ENCODE results near the gene LTBP2.

LTBP2 gene

DNA sequence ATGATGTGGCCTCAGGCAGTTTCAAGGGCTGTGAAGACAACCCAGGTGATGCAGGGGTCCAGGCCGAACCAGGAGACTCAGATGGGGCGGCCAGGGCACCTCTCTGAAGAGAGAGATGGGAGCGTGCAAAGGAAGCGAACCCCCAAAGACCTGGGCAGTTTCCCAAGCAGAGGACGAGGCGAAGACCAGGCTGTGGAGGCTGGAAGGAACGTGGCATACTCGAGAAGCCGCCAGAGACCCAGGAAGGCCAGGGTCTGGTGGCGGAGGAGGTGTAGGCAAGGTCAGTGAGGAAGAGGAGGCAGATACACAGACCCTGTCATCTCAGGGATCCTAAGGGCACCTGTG is 24.7 kb downstream of the LTBP2 start:
- DNase-seq = no peak

DNA sequence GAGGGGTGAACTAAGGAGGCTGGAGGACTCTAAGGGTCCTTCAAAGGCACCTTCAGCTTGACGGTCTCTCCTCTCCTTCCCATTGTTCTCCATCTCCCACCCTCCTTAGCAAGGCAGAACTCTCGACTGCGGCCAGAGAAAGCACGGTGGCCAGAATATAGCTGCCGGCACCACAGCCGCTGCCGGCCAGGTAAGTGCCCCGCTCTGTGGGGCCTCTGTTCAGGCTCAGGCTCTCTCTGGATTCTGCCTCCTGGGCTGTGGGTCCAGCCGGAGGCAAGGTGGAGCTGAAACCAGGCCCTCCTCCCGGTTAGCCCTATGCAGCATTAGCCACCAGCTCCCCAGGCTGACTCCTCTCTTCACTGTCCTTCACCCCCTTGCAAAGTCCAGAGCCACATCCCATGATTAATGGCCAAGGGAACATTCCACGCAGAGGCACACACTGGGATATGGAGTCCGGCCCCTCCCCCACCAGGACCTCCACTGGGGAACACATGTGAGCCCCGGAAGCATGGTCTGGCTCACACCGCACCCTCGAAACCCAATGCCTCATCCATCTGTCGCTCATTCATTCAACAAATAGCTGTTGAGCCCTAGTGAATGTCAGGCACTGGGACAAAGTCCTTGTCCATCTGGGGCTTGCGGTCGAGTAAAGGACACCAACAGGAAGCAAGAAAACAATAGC is 25.2 kb downstream of the LTBP2 start:
- no peak for DNase-seq

DNA sequence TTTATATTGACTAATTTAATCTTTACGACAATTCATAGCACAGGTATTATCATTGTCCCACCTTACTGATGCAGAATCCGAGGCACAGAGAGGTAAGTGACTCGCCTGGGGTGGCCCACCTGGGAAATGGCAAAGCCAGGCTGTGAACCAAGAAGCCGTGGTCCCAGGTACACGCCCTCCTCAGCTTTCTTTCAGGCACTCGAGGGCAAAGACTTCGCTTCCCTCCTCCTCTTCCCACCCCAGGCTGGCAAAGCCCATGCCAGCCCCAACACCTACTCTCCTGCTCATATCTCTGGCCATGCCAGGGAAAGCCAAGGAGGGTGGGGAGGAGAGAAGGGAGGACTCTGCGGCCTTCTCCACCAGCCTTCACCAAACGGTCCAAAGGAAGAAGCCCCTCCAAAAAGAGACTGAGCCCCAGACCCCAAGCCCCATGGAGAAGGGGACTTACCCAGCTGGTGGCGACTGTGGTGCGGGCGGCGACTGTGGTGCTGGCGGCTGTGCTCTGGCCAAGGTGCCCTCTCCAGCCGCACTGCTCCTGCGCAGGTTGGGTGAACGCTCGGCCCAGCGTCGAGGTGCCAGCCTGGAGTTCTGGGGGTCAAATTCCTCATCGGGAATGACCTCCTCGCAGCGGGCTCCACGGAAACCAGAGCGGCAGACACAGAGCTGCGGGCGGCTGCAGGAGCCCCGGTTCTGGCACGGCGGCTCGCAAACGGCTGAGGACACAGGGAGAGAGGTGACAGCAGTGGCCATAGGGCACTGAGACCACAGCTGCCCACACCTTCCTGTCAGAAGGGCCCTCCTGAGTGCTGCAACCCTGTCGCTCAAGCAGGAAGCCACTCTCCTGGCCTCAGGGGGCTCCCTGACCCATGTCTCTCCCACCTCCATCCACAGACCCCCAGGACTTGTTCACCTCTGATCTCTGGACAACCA is 26.4 kb downstream of the LTBP2 start:
- no peak for DNase-seq

DNA sequence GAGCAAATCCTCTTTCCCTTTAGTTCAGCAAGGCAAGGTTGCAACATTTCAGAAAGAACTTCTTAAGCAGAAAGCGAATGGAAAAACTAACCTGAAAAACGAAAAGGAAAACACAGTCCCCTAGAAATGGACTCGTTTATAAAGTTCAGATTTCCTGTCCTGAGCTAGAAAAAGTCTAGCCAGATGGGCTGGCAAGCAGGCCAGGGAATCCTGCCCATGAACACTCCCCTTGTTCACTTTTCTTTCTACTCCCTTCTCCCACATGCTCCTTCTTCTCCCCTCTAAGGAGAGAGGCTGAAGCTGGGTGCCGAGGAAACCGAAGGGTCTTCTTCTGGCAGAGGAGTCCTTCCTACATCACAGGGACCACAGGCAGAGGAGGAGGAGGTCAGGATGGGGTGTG is 27.1 kb downstream of the LTBP2 start:
- no peak for DNase-seq

DNA sequence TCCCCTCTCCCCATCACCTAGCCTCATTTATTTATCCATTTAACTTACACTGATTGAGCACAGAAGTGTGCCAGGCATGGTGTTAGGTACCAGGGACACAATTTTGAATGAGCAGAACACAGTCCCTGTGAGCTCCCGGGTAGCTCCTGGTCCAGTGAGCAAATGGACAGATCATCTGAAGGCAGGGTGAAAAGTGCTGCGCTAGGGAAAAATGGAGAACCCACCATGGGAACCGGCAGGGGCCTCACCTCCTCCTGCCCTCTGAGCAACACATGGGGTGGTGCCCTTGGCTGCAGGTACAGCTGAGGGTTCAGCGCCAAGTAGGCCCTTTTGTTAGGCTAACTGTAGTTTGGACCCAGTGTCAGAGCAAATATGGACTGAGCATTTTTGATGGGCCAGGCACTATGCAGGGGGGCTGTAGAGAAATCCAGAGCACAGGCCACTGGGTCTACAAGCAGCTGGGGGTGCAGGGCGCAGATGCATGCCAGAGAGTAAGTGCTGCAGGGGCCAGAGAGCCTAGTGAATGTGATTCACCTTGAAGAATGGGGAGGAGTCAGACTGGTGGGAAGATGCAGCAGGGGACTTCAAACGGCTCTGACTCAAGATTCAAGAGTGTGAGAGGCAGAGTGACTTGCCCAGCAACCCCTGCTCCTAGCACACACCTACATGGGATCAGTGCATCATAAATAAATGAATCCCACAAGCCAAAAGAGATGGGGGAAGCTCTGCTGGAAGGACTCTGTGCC is 28.2 kb downstream of the LTBP2 start:
- no peak for DNase-seq

DNA sequence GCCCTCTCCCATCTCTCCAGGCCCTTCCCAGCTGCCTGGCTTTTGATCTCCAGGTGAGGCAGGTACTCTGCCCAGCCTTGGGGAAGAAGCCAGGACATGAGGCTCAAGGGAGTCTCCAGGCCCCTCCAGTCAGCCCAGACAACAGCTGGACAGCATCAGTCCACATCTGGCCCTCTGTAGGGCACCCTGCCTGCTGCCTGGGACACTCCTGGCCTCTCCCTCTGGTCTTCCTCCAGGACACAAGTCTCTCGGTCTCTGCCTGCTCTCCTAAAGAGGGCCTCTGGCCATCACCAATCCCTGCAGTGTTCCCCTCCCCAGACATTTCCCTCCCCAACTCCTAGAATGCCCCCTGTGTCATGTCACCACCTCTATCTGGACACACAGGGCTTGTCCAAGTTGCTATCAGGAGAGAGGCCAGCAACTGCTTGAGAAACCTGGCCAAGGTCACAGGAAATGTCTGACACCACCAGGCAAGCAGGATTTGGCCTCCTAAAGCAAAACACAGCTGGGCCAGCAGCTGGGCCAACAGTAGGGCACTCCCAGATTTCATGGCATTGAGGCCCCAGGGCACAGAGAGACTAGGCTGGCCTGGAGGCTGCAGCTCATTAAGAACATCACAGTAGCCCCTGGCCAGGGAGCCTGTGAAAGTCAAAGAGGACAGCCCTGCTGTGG is 29.0 kb downstream of the LTBP2 start:
- no peak for DNase-seq

DNA sequence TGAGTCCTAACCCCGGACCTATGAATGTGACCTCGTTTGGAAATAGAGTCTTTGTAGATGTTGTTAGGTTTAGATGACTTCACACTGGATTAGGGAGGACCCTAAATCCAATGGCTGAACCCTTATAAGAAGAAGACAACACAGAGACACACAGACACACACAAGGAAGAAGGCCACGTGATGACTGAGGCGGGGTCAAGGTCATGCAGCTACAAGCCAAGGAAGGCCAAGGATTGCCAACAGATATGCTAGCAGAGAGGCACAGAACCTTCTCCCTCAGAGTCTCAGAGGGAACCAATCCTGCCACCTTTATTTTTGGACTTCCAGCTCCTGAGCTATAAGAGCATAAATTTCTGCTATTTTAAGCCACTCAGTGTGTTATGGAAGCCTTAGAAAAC is 31.8 kb downstream of the LTBP2 start:
- no peak for DNase-seq

DNA sequence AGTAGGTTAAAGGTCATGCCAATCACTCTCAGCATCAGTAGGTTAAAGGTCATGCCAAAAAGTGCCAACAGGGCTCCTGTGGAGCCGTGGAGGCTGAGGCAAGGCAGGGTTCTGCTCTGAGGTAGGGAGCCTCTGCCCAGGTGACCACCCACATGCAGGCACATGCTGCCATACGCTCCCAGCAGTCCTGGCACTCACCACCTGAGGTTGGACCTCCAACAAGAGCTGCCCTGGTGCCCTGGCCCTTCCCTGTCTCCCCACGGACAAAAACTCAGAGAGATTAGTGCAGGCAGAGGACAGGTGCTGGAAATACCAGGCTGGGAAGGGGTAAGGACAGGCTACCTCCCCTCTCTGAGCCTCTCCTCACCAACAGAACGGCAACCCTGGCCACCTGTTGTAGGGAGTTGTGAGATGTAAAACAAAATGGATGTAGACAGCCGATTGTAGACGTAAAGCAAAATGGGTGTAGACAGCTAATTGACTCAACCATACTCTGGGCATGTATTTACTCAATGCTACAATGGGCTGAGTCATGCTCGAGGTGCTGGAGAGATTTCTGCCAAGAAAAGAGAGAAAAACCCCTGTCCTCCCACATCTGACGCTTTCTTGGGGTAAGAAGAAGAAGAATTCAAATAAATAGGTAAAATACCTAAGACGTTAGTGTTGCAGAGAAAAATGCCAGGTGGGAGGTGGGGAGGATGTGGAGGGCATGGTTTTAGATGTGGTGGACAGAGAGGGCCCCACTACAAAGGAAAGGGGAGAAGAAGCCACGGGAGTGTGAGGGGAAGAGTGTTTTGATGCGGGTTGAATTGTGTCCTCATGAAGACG is 32.4 kb downstream of the LTBP2 start:
- peak; percentile 8 to 14 for DNase-seq

DNA sequence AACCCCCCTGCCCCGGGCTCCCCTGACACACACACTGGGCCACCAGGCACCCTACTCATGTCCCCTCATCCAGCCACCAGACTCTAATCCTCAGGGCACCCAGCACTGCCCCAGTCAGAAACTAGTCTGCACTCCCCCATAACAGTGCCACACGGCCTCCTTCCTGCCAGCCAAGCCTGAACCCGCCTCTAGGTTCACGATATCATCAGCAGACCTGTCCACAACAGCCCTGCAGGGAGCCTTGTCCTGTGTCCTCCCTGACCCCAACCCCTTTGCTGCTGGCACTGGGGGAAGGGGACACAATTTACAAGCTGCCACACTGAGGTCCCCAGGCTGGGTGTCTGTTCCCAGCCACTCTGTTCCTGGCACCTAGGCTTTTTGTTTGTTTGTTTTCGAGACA is 33.6 kb downstream of the LTBP2 start:
- no peak for DNase-seq

DNA sequence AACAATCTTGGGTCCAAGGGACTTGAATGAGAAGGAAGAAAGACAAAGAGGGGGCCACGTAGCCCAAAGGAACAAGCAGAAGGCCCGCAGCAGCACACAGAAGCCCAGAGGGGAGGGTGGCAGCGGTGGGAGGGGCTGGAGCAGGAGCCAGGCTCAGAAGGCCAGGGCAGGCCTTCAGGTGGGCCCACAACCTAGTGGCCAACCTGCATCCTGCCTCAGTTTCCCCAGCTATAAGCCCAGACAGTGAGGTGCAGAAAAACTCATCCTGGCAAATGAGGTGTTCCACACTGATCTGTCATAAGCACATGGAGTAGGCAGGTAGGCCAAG is 34.1 kb downstream of the LTBP2 start:
- DNase-seq = no peak

DNA sequence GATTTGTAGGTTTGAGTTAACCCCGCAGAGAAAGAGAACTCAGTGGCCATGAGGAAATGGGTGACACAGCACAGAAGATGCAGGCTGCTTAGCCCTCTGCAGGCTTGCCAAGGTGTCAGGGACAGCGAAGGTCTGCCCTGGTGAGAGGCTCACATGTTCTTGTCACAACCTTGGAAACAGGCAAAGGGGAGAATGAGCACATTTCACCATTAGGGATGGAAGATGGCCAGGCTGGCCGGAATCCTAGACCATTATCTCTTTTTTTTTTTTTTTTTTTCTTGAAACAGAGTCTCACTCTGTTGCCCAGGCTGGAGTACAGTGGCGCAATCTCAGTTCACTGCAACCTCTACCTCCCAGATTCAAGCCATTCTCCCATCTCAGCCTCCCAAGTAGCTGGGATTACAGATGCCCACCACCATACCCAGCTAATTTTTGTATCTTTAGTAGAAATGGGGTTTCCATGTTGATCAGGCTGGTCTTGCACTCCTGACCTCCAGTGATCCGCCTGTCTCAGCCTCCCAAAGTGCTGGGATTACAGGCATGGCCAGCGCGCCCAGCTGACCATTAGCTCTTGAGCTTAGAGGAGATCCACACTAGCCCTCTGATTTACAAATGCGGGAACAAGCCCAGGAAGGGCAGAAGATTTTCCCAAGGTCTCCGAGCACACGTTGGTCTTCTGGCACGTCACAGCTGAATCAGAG is 34.6 kb downstream of the LTBP2 start:
- no peak for DNase-seq

DNA sequence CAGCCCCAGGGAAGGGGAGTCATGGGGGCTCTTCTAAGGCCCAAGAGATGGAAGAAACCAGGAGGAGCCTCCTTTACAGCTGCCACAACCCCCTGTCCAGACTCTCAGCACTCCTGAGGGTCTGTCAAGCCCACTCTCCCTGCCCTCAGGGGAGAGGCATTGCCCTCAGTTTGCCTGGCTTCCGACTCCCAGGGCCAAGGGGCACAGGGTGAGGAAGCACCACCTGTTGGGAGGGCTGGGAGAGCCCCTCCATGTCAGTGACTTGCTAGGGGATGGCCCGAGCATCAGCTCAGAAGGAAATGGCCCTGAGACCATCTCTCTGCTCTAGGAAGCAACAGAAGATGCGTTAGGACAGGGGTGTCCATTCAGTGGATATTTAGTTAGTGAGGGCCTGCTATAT is 36.1 kb downstream of the LTBP2 start:
- DNase-seq = no peak

DNA sequence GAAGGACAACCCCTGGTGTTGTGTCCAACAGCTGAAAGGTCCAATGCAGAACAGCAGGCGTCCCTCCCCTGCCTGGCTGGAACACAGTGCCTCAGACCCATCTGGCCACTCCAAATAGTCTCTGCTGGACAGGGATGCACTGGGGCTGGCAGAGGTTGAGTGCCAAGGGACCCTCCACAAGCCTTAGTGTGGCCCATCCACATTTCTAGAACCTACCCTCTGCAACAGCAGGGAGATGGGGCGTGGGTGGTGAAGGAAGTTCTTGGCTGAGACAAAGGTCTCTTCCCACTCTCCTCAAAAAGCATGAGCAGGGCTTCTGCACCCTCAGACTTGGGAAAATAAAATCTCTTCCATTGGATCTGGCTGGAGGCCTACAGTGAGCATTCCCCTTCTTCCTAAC is 36.5 kb downstream of the LTBP2 start:
- no peak for DNase-seq

DNA sequence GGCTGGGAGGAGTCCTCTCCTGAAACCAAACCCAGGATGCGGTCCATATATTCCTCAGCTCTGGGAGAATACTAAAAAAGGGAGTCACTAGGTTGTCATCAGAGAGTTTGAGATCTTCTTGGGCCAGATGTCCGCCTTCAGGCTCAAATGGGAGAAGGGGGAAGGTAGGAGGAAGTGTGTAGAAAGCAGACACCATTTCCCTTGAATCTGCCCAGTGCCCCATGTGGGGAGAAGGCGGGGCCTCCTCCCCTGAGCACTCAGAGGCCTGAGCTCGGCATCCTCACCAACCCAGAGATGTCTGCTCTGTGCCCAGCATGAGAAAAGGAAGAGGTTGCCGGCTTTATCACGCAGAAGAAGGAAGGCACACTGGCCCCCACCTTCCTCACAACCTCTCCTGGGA is 37.3 kb downstream of the LTBP2 start:
- DNase-seq = no peak

DNA sequence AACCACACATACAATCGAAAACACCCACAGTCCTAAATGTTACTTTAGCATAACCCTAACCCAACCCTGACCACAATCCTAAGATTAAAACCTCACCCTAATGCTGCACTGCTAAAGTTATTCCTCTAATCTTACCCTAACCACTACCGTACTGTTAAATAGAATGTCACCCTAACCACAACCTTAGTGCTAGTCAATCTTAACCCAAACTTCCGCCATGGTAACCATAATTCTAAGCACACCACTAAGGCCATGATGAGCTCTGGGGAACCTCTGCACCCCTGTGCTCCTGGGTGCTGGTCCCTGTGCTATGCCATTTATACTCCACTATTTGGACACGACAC is 38.0 kb downstream of the LTBP2 start:
- DNase-seq = no peak

DNA sequence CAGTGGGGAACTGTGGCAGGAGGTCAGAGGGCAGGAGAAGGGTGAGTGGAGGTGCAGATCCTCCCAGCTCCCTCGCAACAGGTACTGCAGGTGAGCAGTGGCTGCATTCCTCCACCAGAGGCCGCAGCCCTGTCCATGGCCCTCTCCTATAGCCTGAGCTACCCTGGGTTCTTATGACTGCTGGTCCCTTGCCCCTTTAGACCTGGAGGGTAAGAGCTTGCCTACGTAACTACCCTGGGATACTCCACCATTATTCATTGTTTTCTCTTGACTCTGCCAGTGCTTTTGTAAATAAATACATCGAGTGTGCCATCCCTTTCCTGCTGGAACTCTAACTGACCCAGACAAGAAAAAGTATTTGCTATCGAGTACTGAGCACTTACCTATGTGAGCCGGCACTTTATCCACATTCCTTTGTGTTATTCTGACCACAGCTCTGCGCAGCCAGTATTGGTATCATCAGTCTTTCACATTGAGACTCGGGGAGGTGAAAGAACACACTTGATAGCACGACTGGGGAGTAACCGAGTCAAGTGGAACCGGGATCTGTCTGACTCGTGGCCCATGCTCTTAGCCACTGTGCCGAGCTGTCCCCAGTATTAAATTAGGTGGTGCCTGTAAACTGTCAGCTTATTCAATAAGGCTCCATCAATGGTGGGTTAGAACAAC is 38.5 kb downstream of the LTBP2 start:
- DNase-seq = no peak

DNA sequence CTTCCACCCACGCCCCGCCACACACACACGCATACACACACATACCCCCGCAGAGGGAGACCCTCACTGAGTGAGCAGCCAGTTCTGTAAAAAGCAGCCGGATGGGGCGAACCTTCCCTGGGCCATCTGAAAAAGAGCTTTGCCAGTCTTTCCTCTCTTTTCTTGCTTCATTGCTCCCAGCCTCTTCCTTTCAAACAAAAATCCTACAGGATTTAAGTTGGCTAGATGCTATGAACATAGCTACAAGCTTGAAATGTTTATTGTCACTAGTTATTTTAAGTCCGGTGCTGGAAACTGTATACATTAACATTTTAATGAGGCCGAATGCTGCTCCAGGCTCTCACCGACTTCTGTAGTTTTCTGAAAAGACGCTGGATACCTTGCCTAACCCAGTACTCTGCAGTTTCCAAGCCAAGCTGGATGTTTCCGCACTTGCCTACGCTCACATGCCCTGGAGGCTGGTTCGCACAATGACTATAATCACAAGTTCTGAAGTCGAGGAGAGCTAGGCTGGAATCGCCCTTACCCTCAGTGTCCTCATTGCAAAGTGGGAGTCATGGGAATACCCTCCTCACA is 39.2 kb downstream of the LTBP2 start:
- no peak for DNase-seq

DNA sequence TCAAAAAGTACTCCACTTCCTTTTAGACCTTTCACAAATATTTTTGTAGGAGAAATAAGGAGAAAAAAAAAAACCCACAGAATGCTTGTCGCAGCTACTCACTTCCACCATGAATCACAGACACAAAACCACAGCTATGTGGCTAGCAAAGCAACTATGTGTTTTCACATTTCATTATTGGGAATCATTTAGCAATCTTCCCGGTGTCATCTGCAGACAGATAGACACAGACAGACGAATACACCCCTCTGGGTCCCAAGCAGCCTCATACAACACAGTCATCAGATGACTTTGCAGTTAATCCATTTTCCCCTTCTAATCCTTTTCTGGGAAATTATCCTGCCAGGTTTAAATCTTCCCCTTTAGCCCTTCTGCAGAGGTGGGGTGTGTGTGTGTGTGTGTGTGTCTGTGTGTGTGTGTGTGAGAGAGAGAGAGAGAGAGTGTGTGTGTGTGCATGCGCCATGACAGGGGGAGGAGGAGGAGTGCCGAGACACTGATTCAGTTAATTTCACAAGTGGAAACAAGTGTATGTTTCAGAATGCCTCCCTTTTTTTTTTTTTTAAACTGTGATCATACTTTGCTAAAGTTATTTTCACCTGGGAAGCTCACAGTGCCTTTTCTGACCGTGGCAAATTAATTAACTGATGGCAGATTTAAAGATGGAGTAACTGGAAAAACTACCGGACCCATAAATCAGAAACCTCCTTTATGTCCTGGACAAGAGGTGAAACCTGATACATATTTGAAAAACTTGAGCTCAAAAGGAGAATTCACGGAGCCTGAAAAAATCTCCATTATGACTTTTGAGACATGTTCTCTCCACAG is 39.9 kb downstream of the LTBP2 start:
- no peak for DNase-seq

DNA sequence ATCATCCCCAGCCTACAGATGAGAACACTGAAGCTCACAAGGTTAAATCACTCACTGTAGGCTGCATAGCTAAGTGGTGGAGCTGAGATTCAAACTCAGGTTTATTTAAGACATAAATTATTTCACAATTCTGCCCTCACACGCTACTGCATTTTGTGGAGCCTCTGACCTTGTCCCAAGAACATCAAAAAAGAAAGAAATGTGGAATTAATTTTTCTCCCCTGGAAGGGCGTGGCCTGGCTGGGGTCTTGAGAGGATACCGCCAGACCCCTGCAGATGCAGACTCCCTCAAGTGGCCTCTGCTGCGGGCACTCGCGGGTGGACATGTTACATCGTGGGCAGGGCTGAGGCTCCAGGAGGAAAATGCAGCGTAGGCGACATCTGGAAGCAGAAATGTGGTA is 40.6 kb downstream of the LTBP2 start:
- no peak for DNase-seq

DNA sequence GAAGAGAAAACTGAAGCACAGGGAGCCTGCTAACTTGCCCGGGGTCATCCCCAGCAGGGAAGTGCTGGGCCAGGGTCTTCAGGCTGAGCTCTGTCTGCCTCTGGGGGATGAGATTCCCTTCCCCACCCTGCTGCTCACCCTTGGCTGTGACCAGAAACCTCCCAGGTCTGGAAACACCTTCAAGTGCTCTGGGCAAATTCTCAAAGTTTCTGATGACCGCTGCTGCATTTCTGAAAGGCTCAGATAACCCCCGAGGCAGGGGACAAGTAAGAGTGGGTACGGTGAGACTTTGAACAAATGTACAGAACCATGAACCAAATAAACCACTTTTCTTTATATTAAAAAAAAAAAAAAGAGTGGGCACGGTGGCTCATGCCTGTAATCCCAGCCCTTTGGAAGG is 41.3 kb downstream of the LTBP2 start:
- DNase-seq = no peak

Data from activated CD4-positive, alpha-beta T cell treated with anti-CD3 and anti-CD28 coated beads for 4 hours (primary cell).